ENCODE data around the gene SSTR3. TPM values are rescaled to one million over a fixed set of nuclear protein-coding genes. Genes with fewer than 3 reads are reported as not detected.

SSTR3 gene
- total RNA-seq, 4 donors from 2014 or later, result 0.11 to 0.24 (median 0.13) TPM; not detected in 1

DNA sequence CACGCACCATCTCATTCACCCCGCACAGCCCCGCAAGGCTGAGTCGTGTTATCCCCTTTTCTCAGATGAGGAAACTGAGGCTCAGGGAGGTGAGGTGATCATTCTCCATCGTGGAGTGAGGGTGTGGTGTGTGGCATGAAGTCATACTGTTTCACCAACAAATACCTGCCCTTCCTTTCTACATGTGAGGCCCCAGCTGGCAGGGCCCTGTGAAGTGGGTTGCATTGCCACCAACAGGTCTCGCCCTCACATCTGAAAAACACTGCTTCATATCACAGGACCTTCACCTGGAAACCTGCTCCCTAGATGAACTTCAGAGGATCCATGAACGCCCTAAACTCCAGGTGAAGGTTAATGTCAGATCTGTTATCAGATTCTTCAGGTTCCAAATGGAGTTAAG is 4.3 kb downstream of the SSTR3 start:
- no peak for DNase-seq
- Histone ChIP-seq H3K27me3 (no peaks in the 10 kb centered on the region), H3K9me3 (no peaks in the 10 kb centered on the region), H3K27ac (no peak overlapping the region), H3K4me3 (replicated peaks in 1 of 3) (no peak overlapping the region), H3K36me3 (no peaks in the 10 kb centered on the region), H3K4me1 (no peaks in the 10 kb centered on the region)
- TF ChIP-seq, protein P1, sequence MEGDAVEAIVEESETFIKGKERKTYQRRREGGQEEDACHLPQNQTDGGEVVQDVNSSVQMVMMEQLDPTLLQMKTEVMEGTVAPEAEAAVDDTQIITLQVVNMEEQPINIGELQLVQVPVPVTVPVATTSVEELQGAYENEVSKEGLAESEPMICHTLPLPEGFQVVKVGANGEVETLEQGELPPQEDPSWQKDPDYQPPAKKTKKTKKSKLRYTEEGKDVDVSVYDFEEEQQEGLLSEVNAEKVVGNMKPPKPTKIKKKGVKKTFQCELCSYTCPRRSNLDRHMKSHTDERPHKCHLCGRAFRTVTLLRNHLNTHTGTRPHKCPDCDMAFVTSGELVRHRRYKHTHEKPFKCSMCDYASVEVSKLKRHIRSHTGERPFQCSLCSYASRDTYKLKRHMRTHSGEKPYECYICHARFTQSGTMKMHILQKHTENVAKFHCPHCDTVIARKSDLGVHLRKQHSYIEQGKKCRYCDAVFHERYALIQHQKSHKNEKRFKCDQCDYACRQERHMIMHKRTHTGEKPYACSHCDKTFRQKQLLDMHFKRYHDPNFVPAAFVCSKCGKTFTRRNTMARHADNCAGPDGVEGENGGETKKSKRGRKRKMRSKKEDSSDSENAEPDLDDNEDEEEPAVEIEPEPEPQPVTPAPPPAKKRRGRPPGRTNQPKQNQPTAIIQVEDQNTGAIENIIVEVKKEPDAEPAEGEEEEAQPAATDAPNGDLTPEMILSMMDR (IDR thresholded peaks at IDR 0.05), result no peak
- TF ChIP-seq POLR2A (IDR thresholded peaks at IDR 0.05), result no peak
- 76 to 86% methylated on average over 7 of the region's 7 CpGs for WGBS, 2 donors
- intact Hi-C loops (cut with DNase I), result no loop called here

DNA sequence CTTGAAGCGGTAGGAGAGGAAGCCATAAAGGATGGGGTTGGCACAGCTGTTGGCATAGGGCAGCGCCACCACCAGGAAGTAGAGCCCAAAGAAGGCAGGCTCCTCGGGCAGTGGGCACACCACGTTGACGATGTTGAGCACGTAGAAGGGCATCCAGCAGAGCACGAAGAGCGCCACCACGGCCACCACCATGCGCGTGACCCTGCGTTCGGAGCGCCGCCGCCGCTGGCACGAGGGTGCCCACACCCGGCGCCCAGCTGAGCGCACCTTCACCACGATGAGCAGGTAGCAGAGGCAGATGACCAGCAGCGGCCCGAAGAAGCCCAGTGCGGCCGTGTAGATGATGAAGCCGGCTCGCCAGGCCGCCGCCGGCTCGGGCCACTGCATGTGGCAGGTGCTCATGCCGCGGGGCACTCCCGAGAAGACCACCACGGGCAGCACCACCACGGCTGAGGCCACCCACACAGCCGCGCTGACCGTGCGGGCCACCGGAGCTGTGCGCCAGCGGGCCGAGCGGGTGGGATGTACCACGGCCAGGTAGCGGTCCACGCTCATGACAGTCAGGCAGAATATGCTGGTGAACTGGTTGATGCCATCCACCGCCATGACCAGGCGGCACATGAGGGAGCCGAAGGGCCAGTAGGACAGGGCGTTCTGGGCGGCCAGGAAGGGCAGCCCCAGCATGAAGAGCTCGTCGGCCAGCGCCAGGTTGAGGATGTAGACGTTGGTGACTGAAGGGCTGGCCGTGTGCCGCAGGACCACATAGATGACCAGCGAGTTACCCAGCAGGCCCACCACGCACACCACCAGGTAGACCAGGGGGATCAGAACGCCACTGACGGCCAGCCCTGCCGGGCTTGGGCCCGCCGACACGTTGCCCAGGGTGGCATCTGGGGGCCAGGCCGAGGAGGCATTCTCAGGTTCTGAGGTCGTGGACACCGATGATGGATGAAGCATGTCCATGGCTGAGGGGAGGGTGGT is 5.1 kb downstream of the SSTR3 start:
- no peaks in the 10 kb centered on the region for H3K27me3 ChIP-seq
- intact Hi-C loops (cut with DNase I), result no loop called here
- no peaks in the 10 kb centered on the region for H3K9me3 ChIP-seq
- H3K27ac ChIP-seq, result no peak overlapping the region
- no peaks in the 10 kb centered on the region for H3K36me3 ChIP-seq
- no peak for DNase-seq
- H3K4me3 ChIP-seq (replicated peaks in 1 of 3), result no peak overlapping the region
- TF ChIP-seq, protein P1 (IDR thresholded peaks at IDR 0.05), result no peak
- TF ChIP-seq POLR2A (IDR thresholded peaks at IDR 0.05), result no peak
- 83 to 91% methylated on average over 33 to 70 of the region's 71 CpGs for WGBS, 2 donors
- no peaks in the 10 kb centered on the region for H3K4me1 ChIP-seq

DNA sequence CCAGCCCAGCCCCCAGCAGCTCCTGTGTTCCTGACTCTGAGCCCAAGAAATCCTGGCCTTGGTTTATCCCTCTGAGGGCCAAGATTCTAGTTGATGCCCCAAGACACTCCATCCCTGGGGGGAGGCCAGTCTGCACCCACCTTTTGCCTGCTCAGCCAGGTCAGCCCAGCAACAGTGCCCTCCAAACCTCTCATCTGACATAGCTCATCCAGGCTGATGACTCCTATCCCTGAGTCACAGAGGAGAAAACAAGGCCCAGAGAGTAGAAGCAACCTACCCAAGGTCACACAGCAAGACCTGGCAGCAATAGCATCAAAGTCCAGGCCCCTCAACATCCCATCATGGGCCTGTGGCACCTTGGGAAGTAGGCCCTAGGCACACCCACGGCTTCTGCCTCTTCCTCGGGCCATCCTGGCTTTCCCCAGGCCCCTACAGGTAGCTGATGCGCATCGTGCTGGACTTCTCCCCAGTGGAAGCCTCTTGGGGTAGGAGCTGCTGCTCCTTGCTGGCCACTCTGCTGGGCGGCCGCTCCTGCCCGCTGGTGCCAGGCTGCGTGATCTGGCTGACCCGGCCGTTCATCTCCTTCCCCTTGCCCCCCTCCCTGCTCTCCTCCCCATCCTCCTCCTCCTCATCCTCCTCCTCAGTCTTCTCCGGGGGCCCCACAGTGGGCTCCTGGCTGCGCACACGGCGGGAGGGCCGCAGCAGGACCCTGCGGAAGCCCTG is 6.0 kb downstream of the SSTR3 start:
- 88 to 91% methylated on average over 14 to 16 of the region's 16 CpGs for WGBS, 2 donors
- H3K9me3 ChIP-seq, result no peaks in the 10 kb centered on the region
- intact Hi-C loops (cut with DNase I), result no loop called here
- no peak for TF ChIP-seq POLR2A (IDR thresholded peaks at IDR 0.05)
- TF ChIP-seq, protein P1 (IDR thresholded peaks at IDR 0.05), result no peak
- H3K27me3 ChIP-seq, result no peaks in the 10 kb centered on the region
- H3K36me3 ChIP-seq, result no peaks in the 10 kb centered on the region
- no peak overlapping the region for H3K4me3 ChIP-seq (replicated peaks in 1 of 3)
- no peak for DNase-seq
- H3K4me1 ChIP-seq, result no peaks in the 10 kb centered on the region
- H3K27ac ChIP-seq, result no peak overlapping the region

DNA sequence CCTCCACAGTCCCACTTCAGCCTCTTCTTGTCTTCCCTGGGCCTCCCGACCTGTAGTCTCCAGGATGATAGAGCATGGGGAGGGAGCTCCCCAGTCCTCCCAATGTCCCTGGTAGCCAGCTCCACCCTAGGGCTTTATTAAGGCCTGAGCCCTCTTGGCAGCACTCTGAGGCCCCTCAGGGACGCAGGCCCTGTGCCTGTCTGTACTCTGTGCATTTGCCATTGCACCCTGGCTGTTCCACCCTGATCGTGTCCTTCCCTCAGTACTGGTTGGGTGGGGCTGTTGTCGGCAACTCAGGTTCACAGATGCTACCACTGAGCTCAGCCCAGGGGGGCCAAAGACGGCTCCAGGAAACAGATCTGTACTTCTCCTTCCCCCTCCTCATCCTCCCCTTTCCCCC is 7.2 kb downstream of the SSTR3 start:
- H3K36me3 ChIP-seq, result no peaks in the 10 kb centered on the region
- no peak for TF ChIP-seq POLR2A (IDR thresholded peaks at IDR 0.05)
- TF ChIP-seq, protein P1 (IDR thresholded peaks at IDR 0.05), result no peak
- intact Hi-C loops (cut with DNase I), result loop anchor here (2.0 kb wide), 1 partner anchor 124 kb away; no protein-coding TSS in a partner anchor

More for the DNA sequence above, 7.2 kb downstream of the SSTR3 start:
- no peak overlapping the region for H3K27ac ChIP-seq
- WGBS, 2 donors, result 87 to 93% methylated on average over 4 to 5 of the region's 5 CpGs
- H3K9me3 ChIP-seq, result no peaks in the 10 kb centered on the region
- no peaks in the 10 kb centered on the region for H3K4me1 ChIP-seq
- no peak overlapping the region for H3K4me3 ChIP-seq (replicated peaks in 1 of 3)
- H3K27me3 ChIP-seq, result no peaks in the 10 kb centered on the region
- no peak for DNase-seq
